Liver (tissue), 3 donors: ENCODE results near the gene MYO1F.

Source experiments
- EGR1 ChIP-seq, 2 donors: IDR thresholded peaks; 2 replicates each; pipeline ENCODE4 v1.6.1; 2016 to 2018; ENCODE audit warnings: antibody characterized with exemption in 2 of 2, low read depth in 2 of 2
- TF ChIP-seq, protein P1 (sequence below): fragments of 150-350 bp; IDR thresholded peaks from 2 replicates; pipeline ENCODE4 v1.5.1; 2017; ENCODE audit warnings: improper control_type of control experiment, low read depth, low read length; ENCODE audit not compliant: missing input control
- TF ChIP-seq, protein P2 (sequence below): IDR thresholded peaks from 2 replicates; pipeline ENCODE4 v1.6.1; 2016; ENCODE audit warnings: antibody characterized with exemption
- donor health status: healthy.
- donor health status: healthy.

- TF ChIP-seq, protein P1, sequence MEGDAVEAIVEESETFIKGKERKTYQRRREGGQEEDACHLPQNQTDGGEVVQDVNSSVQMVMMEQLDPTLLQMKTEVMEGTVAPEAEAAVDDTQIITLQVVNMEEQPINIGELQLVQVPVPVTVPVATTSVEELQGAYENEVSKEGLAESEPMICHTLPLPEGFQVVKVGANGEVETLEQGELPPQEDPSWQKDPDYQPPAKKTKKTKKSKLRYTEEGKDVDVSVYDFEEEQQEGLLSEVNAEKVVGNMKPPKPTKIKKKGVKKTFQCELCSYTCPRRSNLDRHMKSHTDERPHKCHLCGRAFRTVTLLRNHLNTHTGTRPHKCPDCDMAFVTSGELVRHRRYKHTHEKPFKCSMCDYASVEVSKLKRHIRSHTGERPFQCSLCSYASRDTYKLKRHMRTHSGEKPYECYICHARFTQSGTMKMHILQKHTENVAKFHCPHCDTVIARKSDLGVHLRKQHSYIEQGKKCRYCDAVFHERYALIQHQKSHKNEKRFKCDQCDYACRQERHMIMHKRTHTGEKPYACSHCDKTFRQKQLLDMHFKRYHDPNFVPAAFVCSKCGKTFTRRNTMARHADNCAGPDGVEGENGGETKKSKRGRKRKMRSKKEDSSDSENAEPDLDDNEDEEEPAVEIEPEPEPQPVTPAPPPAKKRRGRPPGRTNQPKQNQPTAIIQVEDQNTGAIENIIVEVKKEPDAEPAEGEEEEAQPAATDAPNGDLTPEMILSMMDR = no peak
- TF ChIP-seq, protein P2, sequence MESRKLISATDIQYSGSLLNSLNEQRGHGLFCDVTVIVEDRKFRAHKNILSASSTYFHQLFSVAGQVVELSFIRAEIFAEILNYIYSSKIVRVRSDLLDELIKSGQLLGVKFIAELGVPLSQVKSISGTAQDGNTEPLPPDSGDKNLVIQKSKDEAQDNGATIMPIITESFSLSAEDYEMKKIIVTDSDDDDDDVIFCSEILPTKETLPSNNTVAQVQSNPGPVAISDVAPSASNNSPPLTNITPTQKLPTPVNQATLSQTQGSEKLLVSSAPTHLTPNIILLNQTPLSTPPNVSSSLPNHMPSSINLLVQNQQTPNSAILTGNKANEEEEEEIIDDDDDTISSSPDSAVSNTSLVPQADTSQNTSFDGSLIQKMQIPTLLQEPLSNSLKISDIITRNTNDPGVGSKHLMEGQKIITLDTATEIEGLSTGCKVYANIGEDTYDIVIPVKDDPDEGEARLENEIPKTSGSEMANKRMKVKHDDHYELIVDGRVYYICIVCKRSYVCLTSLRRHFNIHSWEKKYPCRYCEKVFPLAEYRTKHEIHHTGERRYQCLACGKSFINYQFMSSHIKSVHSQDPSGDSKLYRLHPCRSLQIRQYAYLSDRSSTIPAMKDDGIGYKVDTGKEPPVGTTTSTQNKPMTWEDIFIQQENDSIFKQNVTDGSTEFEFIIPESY = no peak
- TF ChIP-seq EGR1 (IDR thresholded peaks at IDR 0.05; ENCODE audit: low read depth in 2 of 2) = no peak
Observed at GRCh38 chr19:8577247-8577646, at the start of gene MYO1F.
